Measurements from ENCODE around the gene EFHB. TPM values are rescaled to one million over a fixed set of nuclear protein-coding genes. Genes with fewer than 3 reads are reported as not detected.

EFHB gene
- 0.63 TPM for polyA plus RNA-seq (2013, experiment 1 of 2; ENCODE audit: insufficient read length)
- 0.91 TPM for polyA plus RNA-seq (2013, experiment 2 of 2; ENCODE audit: insufficient read length)

GRCh38 chr3:19934098-19934566 lies at the start of gene EFHB:
TSS of gene EFHB (minus strand) at chr3:19934217. CDS start at chr3:19934018, 199 bp downstream.
- peak; percentile 18 for DNase-seq

GRCh38 chr3:19972054-19972453 lies 38.0 kb upstream of the EFHB start:
- peak; percentile 40 for DNase-seq

GRCh38 chr3:19970327-19970726 lies 36.3 kb upstream of the EFHB start:
- DNase-seq: no peak

GRCh38 chr3:19967812-19968211 lies 33.8 kb upstream of the EFHB start:
- DNase-seq: no peak

GRCh38 chr3:19967208-19967607 lies 33.2 kb upstream of the EFHB start:
- no peak for DNase-seq

GRCh38 chr3:19961960-19962359 lies 27.9 kb upstream of the EFHB start:
- DNase-seq: no peak

GRCh38 chr3:19960696-19961095 lies 26.7 kb upstream of the EFHB start:
- DNase-seq: no peak

- DNase-seq: no peak
Measured at GRCh38 chr3:19959505-19959904, 25.5 kb upstream of the EFHB start.

GRCh38 chr3:19957354-19957753 lies 23.3 kb upstream of the EFHB start:
- peak; percentile 29 for DNase-seq

GRCh38 chr3:19954676-19955075 lies 20.7 kb upstream of the EFHB start:
- no peak for DNase-seq

GRCh38 chr3:19950316-19950715 lies 16.3 kb upstream of the EFHB start:
- no peak for DNase-seq

GRCh38 chr3:19948226-19948591 lies 14.2 kb upstream of the EFHB start:
- DNase-seq: no peak

- peak; percentile 66 for DNase-seq
Measured at GRCh38 chr3:19947549-19948225, 13.7 kb upstream of the EFHB start.

- peak; percentile 99 for DNase-seq
Measured at GRCh38 chr3:19946832-19947548, 13.0 kb upstream of the EFHB start, which contains the start of gene RAB5A. TSS of gene RAB5A (plus strand) at chr3:19947097. CDS start at chr3:19950899, 3,802 bp downstream.

- peak; percentile 2 for DNase-seq
Measured at GRCh38 chr3:19945969-19946831, 12.2 kb upstream of the EFHB start.

- no peak for DNase-seq
Measured at GRCh38 chr3:19945534-19945933, 11.5 kb upstream of the EFHB start.

- DNase-seq: no peak
Measured at GRCh38 chr3:19940643-19941042, 6.6 kb upstream of the EFHB start.

GRCh38 chr3:19938295-19938627 lies 4.2 kb upstream of the EFHB start:
- no peak for DNase-seq

GRCh38 chr3:19937459-19938294 lies 3.7 kb upstream of the EFHB start:
- peak; percentile 12 for DNase-seq

- DNase-seq: no peak
Measured at GRCh38 chr3:19932422-19932821, 1.6 kb downstream of the EFHB start.

- DNase-seq: peak; percentile 6
Measured at GRCh38 chr3:19931767-19932188, 2.2 kb downstream of the EFHB start.

GRCh38 chr3:19931180-19931692 lies 2.8 kb downstream of the EFHB start:
- DNase-seq: no peak

All from fibroblast of skin of back (primary cell).